AG04450 (cell line): ENCODE results near the gene EXOC4. TPM values are rescaled to one million over a fixed set of nuclear protein-coding genes. Genes with fewer than 3 reads are reported as not detected.

ENCODE experiments used
- CTCF ChIA-PET: fragments of 300-600, 350-600 bp; formaldehyde crosslinking; extraction: SDS; loops from one replicate; lab custom pipeline; 2022; ENCODE audit warnings: antibody characterized with exemption, inconsistent platforms; lab: Charles Lee
- POLR2A ChIA-PET: fragments of 350-600 bp; formaldehyde crosslinking; extraction: SDS; loops from one replicate; lab custom pipeline; 2021; ENCODE audit warnings: antibody characterized with exemption, inconsistent platforms; lab: Yijun Ruan, JAX
- DNase-seq: peaks from one replicate; pipeline ENCODE4 v3.0.0-alpha.2; 2011; ENCODE audit warnings: low read depth, low spot score
- H3K27ac ChIP-seq: one replicate; pipeline ENCODE4 v1.5.1; 2012; ENCODE audit warnings: low read depth, low read length, control low read depth
- H3K27me3 ChIP-seq: one replicate; pipeline ENCODE4 v1.6.0; 2012; ENCODE audit warnings: low read length; ENCODE audit not compliant: control insufficient read depth, insufficient read depth
- H3K4me3 ChIP-seq: 2 replicates; pipeline ENCODE4 v1.5.1; 2011; ENCODE audit warnings: mild to moderate bottlenecking, low read depth, low read length, control low read depth
- H3K9me3 ChIP-seq: 2 replicates; pipeline ENCODE4 v1.5.1; 2012; ENCODE audit warnings: low read length; ENCODE audit not compliant: control insufficient read depth, insufficient read depth
- polyA plus RNA-seq: library from polyadenylated mRNA; depleted of rRNA; stranded (reverse); fragments of >200 nt; gene quantifications from 2 replicates; pipeline ENCODE4 v1.2.3, GENCODE V29; 2011
- TF ChIP-seq, protein P1 (sequence below): IDR thresholded peaks from 2 replicates; pipeline ENCODE4 v1.5.1; 2011; ENCODE audit warnings: low read depth, low read length, control low read depth, inconsistent platforms

EXOC4 gene
- polyA plus RNA-seq, 1 experiment: 73.5 TPM

DNA sequence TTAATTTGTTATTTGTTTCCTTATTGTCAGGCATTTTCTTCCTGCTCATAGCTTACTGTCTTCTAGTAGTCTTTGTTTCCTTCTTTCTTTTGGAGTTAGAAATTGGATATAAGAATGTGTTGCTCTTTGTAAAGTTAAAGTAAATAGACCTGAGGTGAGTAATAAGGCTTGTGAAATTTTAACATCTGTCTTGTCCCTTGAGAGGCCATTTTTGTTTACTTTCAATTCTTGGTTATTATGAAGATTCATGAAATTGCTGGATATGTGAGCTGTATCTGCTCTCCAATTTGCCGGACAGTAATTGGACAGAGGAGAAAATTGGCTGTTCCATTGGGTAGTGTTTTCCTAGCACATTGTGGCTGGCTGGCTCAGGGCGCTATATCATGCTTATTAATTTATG is 260.7 kb downstream of the EXOC4 start:
- Histone ChIP-seq H3K27me3 (no peaks in the 10 kb centered on the region), H3K27ac (no peak overlapping the region), H3K9me3 (no peaks in the 10 kb centered on the region), H3K4me3 (no peak overlapping the region)
- TF ChIP-seq, protein P1, sequence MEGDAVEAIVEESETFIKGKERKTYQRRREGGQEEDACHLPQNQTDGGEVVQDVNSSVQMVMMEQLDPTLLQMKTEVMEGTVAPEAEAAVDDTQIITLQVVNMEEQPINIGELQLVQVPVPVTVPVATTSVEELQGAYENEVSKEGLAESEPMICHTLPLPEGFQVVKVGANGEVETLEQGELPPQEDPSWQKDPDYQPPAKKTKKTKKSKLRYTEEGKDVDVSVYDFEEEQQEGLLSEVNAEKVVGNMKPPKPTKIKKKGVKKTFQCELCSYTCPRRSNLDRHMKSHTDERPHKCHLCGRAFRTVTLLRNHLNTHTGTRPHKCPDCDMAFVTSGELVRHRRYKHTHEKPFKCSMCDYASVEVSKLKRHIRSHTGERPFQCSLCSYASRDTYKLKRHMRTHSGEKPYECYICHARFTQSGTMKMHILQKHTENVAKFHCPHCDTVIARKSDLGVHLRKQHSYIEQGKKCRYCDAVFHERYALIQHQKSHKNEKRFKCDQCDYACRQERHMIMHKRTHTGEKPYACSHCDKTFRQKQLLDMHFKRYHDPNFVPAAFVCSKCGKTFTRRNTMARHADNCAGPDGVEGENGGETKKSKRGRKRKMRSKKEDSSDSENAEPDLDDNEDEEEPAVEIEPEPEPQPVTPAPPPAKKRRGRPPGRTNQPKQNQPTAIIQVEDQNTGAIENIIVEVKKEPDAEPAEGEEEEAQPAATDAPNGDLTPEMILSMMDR: no peak
- ChIA-PET CTCF (interaction anchor here (0.6 kb wide), 1 partner anchor 271 kb away, joined by 4 read pairs; no protein-coding TSS in a partner anchor), POLR2A (no interaction called here)
- peak; percentile 59 for DNase-seq

GRCh38 chr7:133514551-133514950 is 261.7 kb downstream of the EXOC4 start:
- POLR2A ChIA-PET: no interaction called here
- DNase-seq: no peak
- Histone ChIP-seq H3K27ac (no peak overlapping the region), H3K4me3 (no peak overlapping the region), H3K9me3 (no peaks in the 10 kb centered on the region), H3K27me3 (no peaks in the 10 kb centered on the region)
- CTCF ChIA-PET: no interaction called here
- TF ChIP-seq, protein P1: no peak

- TF ChIP-seq, protein P1: no peak
- no peaks in the 10 kb centered on the region for H3K9me3 ChIP-seq
Observed at GRCh38 chr7:133517766-133518165, 264.9 kb downstream of the EXOC4 start.

GRCh38 chr7:133518718-133519117 is 265.8 kb downstream of the EXOC4 start:
- H3K9me3 ChIP-seq: no peaks in the 10 kb centered on the region
- TF ChIP-seq, protein P1: no peak

More at GRCh38 chr7:133517766-133518165, 264.9 kb downstream of the EXOC4 start:
- H3K4me3 ChIP-seq: no peak overlapping the region
- no peaks in the 10 kb centered on the region for H3K27me3 ChIP-seq
- POLR2A ChIA-PET: no interaction called here
- CTCF ChIA-PET: no interaction called here
- no peak for DNase-seq
- no peak overlapping the region for H3K27ac ChIP-seq

GRCh38 chr7:133520248-133520647 is 267.4 kb downstream of the EXOC4 start:
- H3K27ac ChIP-seq: no peak overlapping the region
- POLR2A ChIA-PET: no interaction called here

More at GRCh38 chr7:133518718-133519117, 265.8 kb downstream of the EXOC4 start:
- no peak overlapping the region for H3K4me3 ChIP-seq
- no peak for DNase-seq
- no peaks in the 10 kb centered on the region for H3K27me3 ChIP-seq
- ChIA-PET CTCF (no interaction called here), POLR2A (no interaction called here)
- no peak overlapping the region for H3K27ac ChIP-seq

More at GRCh38 chr7:133520248-133520647, 267.4 kb downstream of the EXOC4 start:
- CTCF ChIA-PET: no interaction called here
- TF ChIP-seq, protein P1: no peak
- DNase-seq: no peak
- no peaks in the 10 kb centered on the region for H3K27me3 ChIP-seq
- no peaks in the 10 kb centered on the region for H3K9me3 ChIP-seq
- no peak overlapping the region for H3K4me3 ChIP-seq
